ENCODE measurements around the gene MDP1. TPM values are rescaled to one million over a fixed set of nuclear protein-coding genes. Genes with fewer than 3 reads are reported as not detected.

Gene MDP1
- polyA plus RNA-seq, 1 donor (not counting 4 experiments of a cell fraction or from before 2014, with no cell fraction given): 7.3 TPM

DNA sequence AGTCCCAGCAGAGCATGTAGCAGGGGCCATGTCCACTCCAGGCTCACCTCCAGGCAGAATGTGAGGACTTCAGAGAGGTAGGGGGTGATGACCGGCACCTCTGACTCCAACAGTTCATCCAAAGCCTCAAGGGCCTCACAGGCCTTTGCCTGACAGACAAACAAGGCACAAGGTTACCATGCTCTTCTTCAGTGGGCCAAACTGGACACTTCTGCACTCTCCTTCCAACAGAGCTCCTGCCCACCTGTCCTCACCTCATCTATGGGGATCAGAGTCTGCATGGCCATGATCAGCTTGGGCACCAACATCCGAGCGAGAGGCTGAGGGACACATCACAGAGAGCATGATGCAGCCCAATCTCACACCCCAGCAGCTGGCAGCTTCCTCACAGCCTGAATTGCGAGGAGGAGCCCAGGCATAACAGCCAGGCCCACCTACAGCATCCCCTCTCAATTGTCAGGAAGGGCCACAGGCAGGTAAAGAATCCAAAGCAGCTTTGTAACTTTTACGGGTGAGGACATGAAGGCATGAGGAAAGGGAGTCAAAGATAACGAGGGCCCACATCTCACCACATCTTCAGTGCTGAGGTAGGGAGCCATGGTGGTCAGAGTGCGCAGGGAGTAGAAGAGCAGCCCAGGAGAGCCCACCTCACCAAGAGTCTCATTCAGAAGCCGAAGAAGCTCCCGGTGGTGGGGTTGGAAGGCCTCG lies 28.9 kb downstream of the MDP1 start:
- dilution Hi-C loops (cut with MboI; ENCODE audit: extremely low pct_ligation_motif_present, low sequenced_read_pairs): no loop called here
- H4K20me1 ChIP-seq (ENCODE audit: control insufficient read depth, extremely low read depth, insufficient read depth, low read length): peaks cover 4% of the 10 kb centered on the region
- no peak for FAIRE-seq
- no peak overlapping the region for H3K9ac ChIP-seq (ENCODE audit: control insufficient read depth, extremely low read depth, insufficient read depth, low read length)
- H3K79me2 ChIP-seq (ENCODE audit: control insufficient read depth, insufficient read depth, low read length): peaks cover 18% of the 10 kb centered on the region
- H3K36me3 ChIP-seq (ENCODE audit: control insufficient read depth in 2 of 2, extremely low read depth in 1 of 2, insufficient read depth in 2 of 2, low read length in 2 of 2): peaks cover 46 to 50% of the 10 kb centered on the region in 2 experiments
- H3K27ac ChIP-seq (ENCODE audit: control insufficient read depth, insufficient read depth, low read length): no peak overlapping the region
- H3K4me3 ChIP-seq (ENCODE audit: control insufficient read depth in 2 of 3, extremely low read depth in 1 of 3, insufficient read depth in 2 of 3, low read depth in 1 of 3, low read length in 3 of 3): no peak overlapping the region
- no peaks in the 10 kb centered on the region for H3K9me3 ChIP-seq (ENCODE audit: control insufficient read depth, low read depth, low read length)
- H3K4me1 ChIP-seq (ENCODE audit: control insufficient read depth, extremely low read depth, insufficient read depth, low read length): peaks cover 15% of the 10 kb centered on the region
- H3K4me2 ChIP-seq (ENCODE audit: control insufficient read depth, extremely low read depth, insufficient read depth, low read depth, low read length): no peak overlapping the region
- TF ChIP-seq, protein P1, sequence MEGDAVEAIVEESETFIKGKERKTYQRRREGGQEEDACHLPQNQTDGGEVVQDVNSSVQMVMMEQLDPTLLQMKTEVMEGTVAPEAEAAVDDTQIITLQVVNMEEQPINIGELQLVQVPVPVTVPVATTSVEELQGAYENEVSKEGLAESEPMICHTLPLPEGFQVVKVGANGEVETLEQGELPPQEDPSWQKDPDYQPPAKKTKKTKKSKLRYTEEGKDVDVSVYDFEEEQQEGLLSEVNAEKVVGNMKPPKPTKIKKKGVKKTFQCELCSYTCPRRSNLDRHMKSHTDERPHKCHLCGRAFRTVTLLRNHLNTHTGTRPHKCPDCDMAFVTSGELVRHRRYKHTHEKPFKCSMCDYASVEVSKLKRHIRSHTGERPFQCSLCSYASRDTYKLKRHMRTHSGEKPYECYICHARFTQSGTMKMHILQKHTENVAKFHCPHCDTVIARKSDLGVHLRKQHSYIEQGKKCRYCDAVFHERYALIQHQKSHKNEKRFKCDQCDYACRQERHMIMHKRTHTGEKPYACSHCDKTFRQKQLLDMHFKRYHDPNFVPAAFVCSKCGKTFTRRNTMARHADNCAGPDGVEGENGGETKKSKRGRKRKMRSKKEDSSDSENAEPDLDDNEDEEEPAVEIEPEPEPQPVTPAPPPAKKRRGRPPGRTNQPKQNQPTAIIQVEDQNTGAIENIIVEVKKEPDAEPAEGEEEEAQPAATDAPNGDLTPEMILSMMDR (optimal IDR thresholded peaks at IDR 0.05 in 1 of 3, IDR thresholded peaks at IDR 0.05 in 1 of 3, conservative IDR thresholded peaks at IDR 0.05 in 1 of 3; ENCODE audit: extremely low read depth in 1 of 3, insufficient read depth in 2 of 3, low read length in 3 of 3): no peak
- TF ChIP-seq EZH2 (IDR thresholded peaks at IDR 0.05; ENCODE audit: low read length): no peak
- H3K27me3 ChIP-seq (ENCODE audit: control insufficient read depth, extremely low read depth, insufficient read depth, low read length): no peaks in the 10 kb centered on the region
- no peak for DNase-seq (ENCODE audit: low read depth, low spot score)
- H2AFZ ChIP-seq (ENCODE audit: control insufficient read depth, low read length): no peak overlapping the region
- H3K9me1 ChIP-seq (ENCODE audit: control insufficient read depth, extremely low read depth, insufficient read depth, low read length): no peaks in the 10 kb centered on the region

DNA sequence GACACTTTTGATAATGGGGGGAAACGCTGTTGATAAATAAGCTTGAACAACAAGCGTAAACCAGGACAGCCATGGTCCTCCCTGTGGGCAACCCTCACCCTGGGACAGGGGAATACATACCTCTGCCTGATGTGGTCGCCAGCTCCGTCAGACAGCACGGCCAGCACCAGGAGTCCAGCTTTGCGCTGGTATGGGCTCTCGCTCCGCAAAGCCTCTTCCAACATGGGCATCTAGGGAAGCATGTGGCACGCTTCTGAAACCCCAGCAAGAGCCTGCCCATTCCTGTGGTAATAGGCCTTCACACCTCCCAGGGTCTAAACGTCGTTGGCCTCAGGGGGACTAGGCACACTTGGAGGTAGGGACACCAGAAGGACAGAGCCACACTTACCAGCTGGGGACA lies 30.1 kb downstream of the MDP1 start:
- Histone ChIP-seq H3K4me1 (ENCODE audit: control insufficient read depth, extremely low read depth, insufficient read depth, low read length) (peaks cover 15% of the 10 kb centered on the region), H3K9me1 (ENCODE audit: control insufficient read depth, extremely low read depth, insufficient read depth, low read length) (no peaks in the 10 kb centered on the region), H3K27ac (ENCODE audit: control insufficient read depth, insufficient read depth, low read length) (no peak overlapping the region), H2AFZ (ENCODE audit: control insufficient read depth, low read length) (no peak overlapping the region), H3K79me2 (ENCODE audit: control insufficient read depth, insufficient read depth, low read length) (peaks cover 15% of the 10 kb centered on the region), H3K4me3 (ENCODE audit: control insufficient read depth in 2 of 3, extremely low read depth in 1 of 3, insufficient read depth in 2 of 3, low read depth in 1 of 3, low read length in 3 of 3) (no peak overlapping the region), H3K9ac (ENCODE audit: control insufficient read depth, extremely low read depth, insufficient read depth, low read length) (no peak overlapping the region), H3K9me3 (ENCODE audit: control insufficient read depth, low read depth, low read length) (no peaks in the 10 kb centered on the region), H3K4me2 (ENCODE audit: control insufficient read depth, extremely low read depth, insufficient read depth, low read depth, low read length) (no peak overlapping the region), H3K36me3 (ENCODE audit: control insufficient read depth in 2 of 2, extremely low read depth in 1 of 2, insufficient read depth in 2 of 2, low read length in 2 of 2) (peaks cover 45 to 49% of the 10 kb centered on the region in 2 experiments), H3K27me3 (ENCODE audit: control insufficient read depth, extremely low read depth, insufficient read depth, low read length) (no peaks in the 10 kb centered on the region), H4K20me1 (ENCODE audit: control insufficient read depth, extremely low read depth, insufficient read depth, low read length) (peaks cover 4% of the 10 kb centered on the region)
- DNase-seq (ENCODE audit: low read depth, low spot score): no peak
- TF ChIP-seq, protein P1 (optimal IDR thresholded peaks at IDR 0.05 in 1 of 3, IDR thresholded peaks at IDR 0.05 in 1 of 3, conservative IDR thresholded peaks at IDR 0.05 in 1 of 3; ENCODE audit: extremely low read depth in 1 of 3, insufficient read depth in 2 of 3, low read length in 3 of 3): no peak
- no peak for TF ChIP-seq EZH2 (IDR thresholded peaks at IDR 0.05; ENCODE audit: low read length)
- no peak for FAIRE-seq
- dilution Hi-C loops (cut with MboI; ENCODE audit: extremely low pct_ligation_motif_present, low sequenced_read_pairs): no loop called here
